Gastroesophageal sphincter (tissue), 3 donors: ENCODE measurements around the gene F2RL2.

Source experiments
- CTCF ChIP-seq, 4 experiments: fragments of 200-600 bp in 2 of 4; fragments of 450-650 bp in 2 of 4; sonication (generic) in 1 of 4; IDR thresholded peaks; one replicate each; pipeline ENCODE4 v1.5.1; 2017 to 2019; ENCODE audit warnings: antibody characterized with exemption in 4 of 4, mild to moderate bottlenecking in 2 of 4, moderate library complexity in 2 of 4
- POLR2AphosphoS5 ChIP-seq: sonication (generic); formaldehyde crosslinking; IDR thresholded peaks from one replicate; pipeline ENCODE4 v1.6.1; 2017; ENCODE audit warnings: antibody characterized with exemption

GRCh38 chr5:76662521-76662920 lies 39.3 kb upstream of the F2RL2 start:
- TF ChIP-seq CTCF (IDR thresholded peaks at IDR 0.05): no peak
- no peak for TF ChIP-seq POLR2AphosphoS5
